Spleen (tissue), 7 donors: ENCODE results near the gene SORCS3.

ENCODE experiments used
- CTCF ChIP-seq, 11 experiments: fragments of 200-600 bp in 7 of 11; fragments of 450-650 bp in 4 of 11; sonication (generic) in 4 of 11; IDR thresholded peaks in 8 of 11; conservative IDR thresholded peaks in 3 of 11; 1 replicate in 7 of 11; 2 replicates in 4 of 11; pipeline versions ENCODE4 v1.4.0 to v1.8.0; 2016 to 2021; ENCODE audit warnings: antibody characterized with exemption in 11 of 11, inconsistent platforms in 4 of 11, mild to moderate bottlenecking in 1 of 11
- POLR2A ChIP-seq, 3 donors: fragments of 450-650 bp; IDR thresholded peaks; one replicate each; pipeline ENCODE4 v1.5.1; 2017; ENCODE audit warnings: antibody characterized with exemption in 3 of 3, mild to moderate bottlenecking in 1 of 3
- POLR2AphosphoS5 ChIP-seq, 3 donors: sonication (generic); formaldehyde crosslinking; IDR thresholded peaks; one replicate each; pipeline ENCODE4 v1.5.1; 2017; ENCODE audit warnings: antibody characterized with exemption in 3 of 3
- donor health status: DM: no; HTN: no; CAD: no; lungs with moderate emphysema.
- donor health status: DM: no; HTN: no; CAD: no.
- donor health status: DM: no; HTN: no; CAD: no.

DNA sequence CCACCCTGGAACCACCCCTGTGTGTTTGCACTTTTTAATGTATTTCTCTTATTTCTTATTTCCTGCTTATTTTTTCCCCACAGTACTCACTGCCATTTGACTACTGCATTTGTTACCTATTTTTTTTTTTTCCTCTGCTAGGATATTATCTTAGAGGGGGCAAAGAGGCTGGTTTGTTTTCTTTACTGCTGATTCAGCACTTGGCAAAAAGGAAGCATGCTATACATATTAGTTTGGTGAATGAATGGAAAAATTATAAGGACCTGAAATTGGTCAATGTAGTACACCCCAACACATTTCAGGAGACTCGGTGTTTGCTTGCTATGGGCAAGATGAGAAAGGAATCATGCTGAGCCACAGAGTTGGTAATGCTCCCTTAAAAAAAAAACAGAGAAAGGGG is 193.5 kb downstream of the SORCS3 start:
- no peak for TF ChIP-seq CTCF (IDR thresholded peaks at IDR 0.05 in 8 of 11, conservative IDR thresholded peaks at IDR 0.05 in 3 of 11)
- TF ChIP-seq POLR2A (IDR thresholded peaks at IDR 0.05) = no peak
- TF ChIP-seq POLR2AphosphoS5 (IDR thresholded peaks at IDR 0.05) = no peak
